Measurements from ENCODE around the gene TREML2.

DNA sequence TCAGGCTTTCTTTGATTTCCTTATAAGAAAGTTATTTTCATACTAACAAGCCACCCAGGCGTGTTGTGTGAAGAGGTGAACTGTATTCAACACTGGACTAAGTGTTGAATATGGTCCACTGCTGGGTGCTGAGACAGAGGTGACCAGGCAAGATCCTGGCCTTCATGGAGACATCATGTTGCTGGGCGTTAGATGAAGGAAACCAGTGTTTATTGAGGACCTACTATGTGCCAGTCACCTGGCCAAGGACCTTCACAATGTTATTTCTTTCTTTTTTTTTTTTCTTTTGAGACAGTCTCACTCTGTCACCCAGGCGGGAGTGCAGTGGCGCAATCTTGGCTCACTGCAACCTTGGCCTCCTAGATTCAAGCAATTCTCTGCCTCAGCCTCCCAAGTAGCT, 44.9 kb downstream of the TREML2 start:
- no peak for TF ChIP-seq CTCF (IDR thresholded peaks at IDR 0.05)
- TF ChIP-seq POLR2A (IDR thresholded peaks at IDR 0.05): no peak

Measured in adrenal gland (tissue), 5 donors.